ENCODE data around the gene PGS1. TPM values are rescaled to one million over a fixed set of nuclear protein-coding genes. Genes with fewer than 3 reads are reported as not detected.
A peak's percentile ranks its signal among the peaks of the same experiment; 100 is the strongest.

PGS1 gene
- polyA plus RNA-seq, 3 donors = 26.0 to 87.1 (median 28.0) TPM

DNA sequence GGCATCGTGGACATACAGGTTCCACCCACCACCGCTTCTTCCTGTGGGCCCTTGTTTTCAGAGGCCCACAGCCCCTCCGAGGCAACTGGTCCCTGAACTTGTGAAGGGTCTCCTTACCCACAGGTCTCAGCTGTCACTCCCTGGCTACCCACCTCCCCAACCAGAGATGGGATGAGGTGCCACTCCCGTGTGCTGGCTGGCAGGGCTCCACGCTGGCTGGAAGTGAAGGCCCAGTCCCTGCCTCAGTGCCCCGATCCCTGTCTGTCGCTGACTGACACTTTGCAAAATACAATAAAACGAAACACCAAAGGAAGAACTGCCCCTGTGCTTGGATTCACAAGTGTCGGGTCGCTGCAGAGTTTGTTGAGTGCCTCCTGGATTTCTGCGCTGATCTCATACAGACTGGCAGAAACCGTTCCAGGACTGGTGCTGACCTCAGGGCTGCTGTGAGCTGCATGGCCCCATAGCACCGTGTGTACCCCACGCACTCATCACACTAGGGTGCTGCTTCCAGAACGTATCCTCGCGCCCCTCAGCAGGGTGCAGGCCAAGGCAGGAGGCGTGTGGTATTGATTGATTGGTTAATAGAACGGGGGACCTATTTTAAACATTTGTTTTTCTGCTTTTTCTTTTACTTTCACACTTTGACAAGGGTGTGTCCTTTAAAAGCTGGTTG lies 57.0 kb downstream of the PGS1 start:
- no peaks in the 10 kb centered on the region for H3K36me3 ChIP-seq (replicated peaks in 1 of 2; ENCODE audit: control insufficient read depth in 1 of 2, insufficient read depth in 2 of 2, low read length in 2 of 2)
- no peak overlapping the region for H3K4me2 ChIP-seq (replicated peaks; ENCODE audit: extremely low read depth, low read length, poor library complexity, severe bottlenecking)
- no peak overlapping the region for H2AFZ ChIP-seq (ENCODE audit: insufficient read depth, low read depth, low read length, poor library complexity, severe bottlenecking)
- Mint-ChIP-seq H3K27me3 (ENCODE audit: low read depth in 3 of 3) (peaks cover 3 to 13% (median 11%) of the 10 kb centered on the region in 3 donors), H3K9me3 (peaks cover 0 to 8% (median 3%) of the 10 kb centered on the region in 7 donors), H3K27ac (peak overlapping the region in 3 of 7 donors; percentile 1 to 70 (median 37)), H3K4me1 (peaks cover 4% of the 10 kb centered on the region), H3K36me3 (no peaks in the 10 kb centered on the region), H3K4me3 (no peak overlapping the region)
- no peaks in the 10 kb centered on the region for H3K4me1 ChIP-seq (ENCODE audit: control insufficient read depth in 1 of 2, insufficient read depth in 2 of 2, low read length in 2 of 2)
- no peak overlapping the region for H3K27ac ChIP-seq (ENCODE audit: low read depth in 1 of 2, low read length in 2 of 2)
- TF ChIP-seq, protein P1, sequence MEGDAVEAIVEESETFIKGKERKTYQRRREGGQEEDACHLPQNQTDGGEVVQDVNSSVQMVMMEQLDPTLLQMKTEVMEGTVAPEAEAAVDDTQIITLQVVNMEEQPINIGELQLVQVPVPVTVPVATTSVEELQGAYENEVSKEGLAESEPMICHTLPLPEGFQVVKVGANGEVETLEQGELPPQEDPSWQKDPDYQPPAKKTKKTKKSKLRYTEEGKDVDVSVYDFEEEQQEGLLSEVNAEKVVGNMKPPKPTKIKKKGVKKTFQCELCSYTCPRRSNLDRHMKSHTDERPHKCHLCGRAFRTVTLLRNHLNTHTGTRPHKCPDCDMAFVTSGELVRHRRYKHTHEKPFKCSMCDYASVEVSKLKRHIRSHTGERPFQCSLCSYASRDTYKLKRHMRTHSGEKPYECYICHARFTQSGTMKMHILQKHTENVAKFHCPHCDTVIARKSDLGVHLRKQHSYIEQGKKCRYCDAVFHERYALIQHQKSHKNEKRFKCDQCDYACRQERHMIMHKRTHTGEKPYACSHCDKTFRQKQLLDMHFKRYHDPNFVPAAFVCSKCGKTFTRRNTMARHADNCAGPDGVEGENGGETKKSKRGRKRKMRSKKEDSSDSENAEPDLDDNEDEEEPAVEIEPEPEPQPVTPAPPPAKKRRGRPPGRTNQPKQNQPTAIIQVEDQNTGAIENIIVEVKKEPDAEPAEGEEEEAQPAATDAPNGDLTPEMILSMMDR (IDR thresholded peaks at IDR 0.05) = no peak
- H3K27me3 ChIP-seq (ENCODE audit: control insufficient read depth in 2 of 2, insufficient read depth in 2 of 2, low read length in 2 of 2) = no peaks in the 10 kb centered on the region
- H3K9me3 ChIP-seq (replicated peaks in 1 of 2; ENCODE audit: control insufficient read depth in 1 of 2, insufficient read depth in 1 of 2, low read length in 2 of 2) = no peaks in the 10 kb centered on the region
- no peaks in the 10 kb centered on the region for H4K20me1 ChIP-seq (ENCODE audit: insufficient read depth, low read length)
- H3K79me2 ChIP-seq (ENCODE audit: insufficient read depth, low read length) = no peaks in the 10 kb centered on the region
- DNase-seq = no peak
- 84% methylated on average over 13 of the region's 19 CpGs for WGBS (ENCODE audit: insufficient coverage)
- no peak overlapping the region for H3K4me3 ChIP-seq (replicated peaks in 1 of 3; ENCODE audit: low read depth in 2 of 3, low read length in 3 of 3)
- no peak overlapping the region for H3K9ac ChIP-seq (ENCODE audit: insufficient read depth, low read length, poor library complexity, severe bottlenecking)
- intact Hi-C loops (cut with micrococcal nuclease) = no loop called here

DNA sequence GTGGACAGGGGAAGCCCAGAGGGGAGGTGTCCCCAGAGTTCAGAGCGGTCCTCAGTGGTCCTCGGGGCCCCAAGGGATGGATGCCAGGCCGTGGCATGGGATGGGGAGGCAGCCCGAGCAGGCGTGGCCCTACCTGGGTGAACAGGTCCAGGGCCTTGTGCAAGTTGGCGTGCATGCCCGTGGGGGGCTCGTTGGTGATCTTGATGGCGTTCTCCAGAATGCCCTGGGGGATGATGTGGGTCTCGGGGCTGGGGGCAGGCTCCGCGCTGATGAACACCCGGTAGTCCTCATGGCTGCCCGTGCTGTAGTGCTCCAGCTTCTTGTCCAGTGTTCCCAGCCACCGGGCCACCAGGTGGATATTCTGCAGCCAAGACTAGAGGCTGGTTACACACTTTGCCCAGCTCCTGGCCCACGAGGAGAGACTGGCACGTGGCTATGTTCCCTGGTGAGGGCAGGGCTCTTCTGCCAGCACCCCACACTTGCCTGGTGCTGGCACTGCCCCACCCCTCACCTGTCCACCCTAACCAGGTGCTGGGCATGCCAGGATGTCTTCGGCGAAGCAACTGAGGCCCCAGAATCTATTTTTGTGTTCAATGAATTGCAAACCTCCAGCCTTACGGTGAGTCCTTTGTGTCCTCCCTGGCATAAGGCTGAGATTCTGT lies 59.2 kb downstream of the PGS1 start:
- H3K36me3 Mint-ChIP-seq = peaks cover 4 to 6% of the 10 kb centered on the region in 2 donors
- H3K79me2 ChIP-seq (ENCODE audit: insufficient read depth, low read length) = no peaks in the 10 kb centered on the region
- no peak overlapping the region for H3K27ac ChIP-seq (ENCODE audit: low read depth in 1 of 2, low read length in 2 of 2)
- H3K9me3 Mint-ChIP-seq = peaks cover 0 to 8% (median 3%) of the 10 kb centered on the region in 7 donors
- no peak overlapping the region for H2AFZ ChIP-seq (ENCODE audit: insufficient read depth, low read depth, low read length, poor library complexity, severe bottlenecking)
- H3K9me3 ChIP-seq (replicated peaks in 1 of 2; ENCODE audit: control insufficient read depth in 1 of 2, insufficient read depth in 1 of 2, low read length in 2 of 2) = no peaks in the 10 kb centered on the region
- no peaks in the 10 kb centered on the region for H3K36me3 ChIP-seq (replicated peaks in 1 of 2; ENCODE audit: control insufficient read depth in 1 of 2, insufficient read depth in 2 of 2, low read length in 2 of 2)
- H3K4me3 Mint-ChIP-seq = peak overlapping the region in 1 of 2 donors; percentile 19
- H3K4me1 ChIP-seq (ENCODE audit: control insufficient read depth in 1 of 2, insufficient read depth in 2 of 2, low read length in 2 of 2) = peaks cover 15 to 18% of the 10 kb centered on the region in 2 donors
- H3K9ac ChIP-seq (ENCODE audit: insufficient read depth, low read length, poor library complexity, severe bottlenecking) = no peak overlapping the region
- H3K4me2 ChIP-seq (replicated peaks; ENCODE audit: extremely low read depth, low read length, poor library complexity, severe bottlenecking) = no peak overlapping the region
- intact Hi-C loops (cut with micrococcal nuclease) = no loop called here
- peak overlapping the region in 5 of 7 donors; percentile 45 to 83 (median 53) for H3K27ac Mint-ChIP-seq
- no peaks in the 10 kb centered on the region for H4K20me1 ChIP-seq (ENCODE audit: insufficient read depth, low read length)
- H3K4me1 Mint-ChIP-seq = peaks cover 20% of the 10 kb centered on the region
- peaks cover 3 to 13% (median 8%) of the 10 kb centered on the region in 3 donors for H3K27me3 Mint-ChIP-seq (ENCODE audit: low read depth in 3 of 3)
- no peak overlapping the region for H3K4me3 ChIP-seq (replicated peaks in 1 of 3; ENCODE audit: low read depth in 2 of 3, low read length in 3 of 3)
- 92% methylated on average over 20 of the region's 20 CpGs for WGBS (ENCODE audit: insufficient coverage)
- TF ChIP-seq, protein P1 (IDR thresholded peaks at IDR 0.05) = no peak
- no peak for DNase-seq
- no peaks in the 10 kb centered on the region for H3K27me3 ChIP-seq (ENCODE audit: control insufficient read depth in 2 of 2, insufficient read depth in 2 of 2, low read length in 2 of 2)

Data from CD14-positive monocyte (primary cell).